ENCODE measurements around the gene PTTG1IP. TPM values are rescaled to one million over a fixed set of nuclear protein-coding genes. Genes with fewer than 3 reads are reported as not detected.

PTTG1IP gene
- polyA plus RNA-seq, 1 experiment = 249 TPM

GRCh38 chr21:44919111-44919912 lies 45.8 kb upstream of the PTTG1IP start:
- H3K27ac ChIP-seq (ENCODE audit: low read depth, low read length) = no peak overlapping the region
- POLR2A ChIA-PET = no interaction called here
- H3K4me3 ChIP-seq (ENCODE audit: low read depth, low read length) = no peak overlapping the region
- no peak for DNase-seq (ENCODE audit: low read depth, low spot score)
- CTCF ChIA-PET = no interaction called here
- TF ChIP-seq, protein P1, sequence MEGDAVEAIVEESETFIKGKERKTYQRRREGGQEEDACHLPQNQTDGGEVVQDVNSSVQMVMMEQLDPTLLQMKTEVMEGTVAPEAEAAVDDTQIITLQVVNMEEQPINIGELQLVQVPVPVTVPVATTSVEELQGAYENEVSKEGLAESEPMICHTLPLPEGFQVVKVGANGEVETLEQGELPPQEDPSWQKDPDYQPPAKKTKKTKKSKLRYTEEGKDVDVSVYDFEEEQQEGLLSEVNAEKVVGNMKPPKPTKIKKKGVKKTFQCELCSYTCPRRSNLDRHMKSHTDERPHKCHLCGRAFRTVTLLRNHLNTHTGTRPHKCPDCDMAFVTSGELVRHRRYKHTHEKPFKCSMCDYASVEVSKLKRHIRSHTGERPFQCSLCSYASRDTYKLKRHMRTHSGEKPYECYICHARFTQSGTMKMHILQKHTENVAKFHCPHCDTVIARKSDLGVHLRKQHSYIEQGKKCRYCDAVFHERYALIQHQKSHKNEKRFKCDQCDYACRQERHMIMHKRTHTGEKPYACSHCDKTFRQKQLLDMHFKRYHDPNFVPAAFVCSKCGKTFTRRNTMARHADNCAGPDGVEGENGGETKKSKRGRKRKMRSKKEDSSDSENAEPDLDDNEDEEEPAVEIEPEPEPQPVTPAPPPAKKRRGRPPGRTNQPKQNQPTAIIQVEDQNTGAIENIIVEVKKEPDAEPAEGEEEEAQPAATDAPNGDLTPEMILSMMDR (IDR thresholded peaks at IDR 0.05; ENCODE audit: low read depth, low read length) = no peak
- peaks cover 68% of the 10 kb centered on the region for H3K27me3 ChIP-seq (ENCODE audit: control insufficient read depth, insufficient read depth, low read length)
- no peaks in the 10 kb centered on the region; the same call in 1 of the 2 replicates for H3K9me3 ChIP-seq (ENCODE audit: control insufficient read depth, insufficient read depth, low read length)

GRCh38 chr21:44918581-44919033 lies 45.1 kb upstream of the PTTG1IP start:
- Histone ChIP-seq H3K4me3 (ENCODE audit: low read depth, low read length) (no peak overlapping the region), H3K27ac (ENCODE audit: low read depth, low read length) (no peak overlapping the region), H3K27me3 (ENCODE audit: control insufficient read depth, insufficient read depth, low read length) (peaks cover 62% of the 10 kb centered on the region), H3K9me3 (ENCODE audit: control insufficient read depth, insufficient read depth, low read length) (no peaks in the 10 kb centered on the region; the same call in 1 of the 2 replicates)
- ChIA-PET POLR2A (no interaction called here), CTCF (no interaction called here)
- no peak for DNase-seq (ENCODE audit: low read depth, low spot score)
- TF ChIP-seq, protein P1 (IDR thresholded peaks at IDR 0.05; ENCODE audit: low read depth, low read length) = no peak

DNA sequence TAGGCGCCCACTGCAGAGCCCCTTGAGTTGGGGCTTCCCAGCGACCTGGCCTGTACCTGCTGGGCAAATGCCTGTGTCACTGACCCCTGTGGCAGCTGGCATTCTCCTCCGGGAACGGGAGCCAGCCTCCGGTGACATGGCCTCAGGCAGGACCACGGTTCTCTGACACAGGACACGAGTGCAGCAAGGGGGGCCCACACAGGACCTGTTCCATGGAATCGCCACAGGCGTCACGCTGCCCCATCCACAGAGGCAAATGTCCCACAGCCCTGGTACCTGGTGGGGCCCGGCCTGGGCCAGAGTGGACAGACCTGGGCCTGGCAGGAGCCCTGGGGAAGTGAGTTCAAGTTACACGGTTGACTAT lies 44.6 kb upstream of the PTTG1IP start:
- DNase-seq (ENCODE audit: low read depth, low spot score) = no peak
- CTCF ChIA-PET = interaction anchor here (1.1 kb wide), 1 partner anchor 25 kb away, joined by 3 read pairs; no protein-coding TSS in a partner anchor
- H3K4me3 ChIP-seq (ENCODE audit: low read depth, low read length) = no peak overlapping the region
- peaks cover 59% of the 10 kb centered on the region for H3K27me3 ChIP-seq (ENCODE audit: control insufficient read depth, insufficient read depth, low read length)
- no peak overlapping the region for H3K27ac ChIP-seq (ENCODE audit: low read depth, low read length)
- no peaks in the 10 kb centered on the region; the same call in 1 of the 2 replicates for H3K9me3 ChIP-seq (ENCODE audit: control insufficient read depth, insufficient read depth, low read length)
- TF ChIP-seq, protein P1 (IDR thresholded peaks at IDR 0.05; ENCODE audit: low read depth, low read length) = no peak
- POLR2A ChIA-PET = no interaction called here

- peaks cover 54% of the 10 kb centered on the region for H3K27me3 ChIP-seq (ENCODE audit: control insufficient read depth, insufficient read depth, low read length)
- DNase-seq (ENCODE audit: low read depth, low spot score) = no peak
- CTCF ChIA-PET = interaction anchor here (1.1 kb wide), 1 partner anchor 25 kb away, joined by 3 read pairs; no protein-coding TSS in a partner anchor
Measured at GRCh38 chr21:44917446-44918106, 44.1 kb upstream of the PTTG1IP start.

More at GRCh38 chr21:44917446-44918106, 44.1 kb upstream of the PTTG1IP start:
- Histone ChIP-seq H3K9me3 (ENCODE audit: control insufficient read depth, insufficient read depth, low read length) (no peaks in the 10 kb centered on the region; the same call in 1 of the 2 replicates), H3K27ac (ENCODE audit: low read depth, low read length) (no peak overlapping the region), H3K4me3 (ENCODE audit: low read depth, low read length) (no peak overlapping the region)
- TF ChIP-seq, protein P1 (IDR thresholded peaks at IDR 0.05; ENCODE audit: low read depth, low read length) = no peak
- POLR2A ChIA-PET = no interaction called here

Measured in AG04450 (cell line).